BLaER1 treated with 17β-estradiol and CSF1 and Interleukin-3, amounts not matched to agents 10 nM and 100 nM (cell line): ENCODE data around the gene B3GNT7.

Experiments
- H3K27ac ChIP-seq, 11 experiments: shearing (Covaris generic); formaldehyde crosslinking; 2 replicates each; pipeline ENCODE4 v1.8.1; 2022
- H3K27me3 ChIP-seq, 11 experiments: shearing (Covaris generic); formaldehyde crosslinking; 2 replicates each; pipeline ENCODE4 v1.8.1; 2022
- H3K36me3 ChIP-seq, 11 experiments: shearing (Covaris generic); formaldehyde crosslinking; 2 replicates each; pipeline ENCODE4 v1.8.1; 2022
- H3K4me1 ChIP-seq, 10 experiments: shearing (Covaris generic); formaldehyde crosslinking; 2 replicates each; pipeline ENCODE4 v1.8.1; 2022
- H3K4me2 ChIP-seq, 11 experiments: shearing (Covaris generic); formaldehyde crosslinking; 2 replicates each; pipeline ENCODE4 v1.8.1; 2022
- H3K4me3 ChIP-seq, 10 experiments: shearing (Covaris generic); formaldehyde crosslinking; 2 replicates each; pipeline ENCODE4 v1.8.1; 2022
- H3K9ac ChIP-seq, 11 experiments: shearing (Covaris generic); formaldehyde crosslinking; 2 replicates each; pipeline ENCODE4 v1.8.1; 2022
- H3K9me3 ChIP-seq, 11 experiments: shearing (Covaris generic); formaldehyde crosslinking; replicated peaks in 1 of 11; 2 replicates each; pipeline ENCODE4 v1.8.1; 2022
- H4K20me1 ChIP-seq, 11 experiments: shearing (Covaris generic); formaldehyde crosslinking; 2 replicates each; pipeline ENCODE4 v1.8.1; 2022
- Cebpa-rat ChIP-seq, 11 experiments: shearing (Covaris generic); IDR thresholded peaks; 2 replicates each; pipeline ENCODE4 v1.8.1; 2022

Gene B3GNT7

DNA sequence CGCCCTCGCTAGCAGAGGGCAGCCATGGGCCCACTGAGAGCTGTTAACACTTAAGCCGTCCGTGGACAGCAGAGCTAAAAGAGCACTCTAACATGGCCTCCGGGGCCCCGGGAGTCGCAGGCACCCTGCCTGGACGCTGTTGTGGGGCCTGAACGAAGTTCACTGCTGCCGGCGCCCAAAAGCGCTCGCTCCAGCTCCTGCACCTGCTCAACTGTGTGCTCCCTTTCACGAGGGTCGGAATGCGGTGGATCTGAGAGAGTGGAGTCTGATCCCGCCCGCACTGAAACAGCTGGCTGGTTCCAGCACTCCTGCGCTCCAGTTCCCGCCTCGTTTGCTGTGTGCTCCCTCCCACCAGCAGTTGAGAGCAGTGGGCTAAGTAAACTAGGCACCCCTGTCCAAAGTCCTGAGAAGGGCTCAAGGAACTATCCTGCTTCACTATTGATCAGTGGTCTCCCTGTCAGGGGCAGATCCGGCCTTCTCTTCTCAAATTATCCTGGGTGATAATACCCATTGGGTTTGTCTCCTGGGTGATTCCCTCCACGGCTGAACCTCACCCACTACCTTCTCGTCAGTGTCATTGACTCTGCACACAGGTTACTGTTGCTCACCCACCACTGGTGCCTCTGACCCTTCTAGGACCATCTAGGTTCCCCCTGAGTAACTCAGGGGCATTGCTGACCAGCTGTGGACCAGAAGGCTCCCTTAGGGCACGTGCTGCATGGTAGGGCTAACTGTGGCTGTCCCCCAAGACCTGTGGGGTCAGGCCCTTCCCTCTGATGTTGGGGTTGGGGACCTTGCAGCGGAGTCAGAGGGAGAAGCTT, 23.5 kb downstream of the B3GNT7 start:
- H3K27me3 ChIP-seq: no peaks in the 10 kb centered on the region
- no peaks in the 10 kb centered on the region for H3K36me3 ChIP-seq
- H3K4me3 ChIP-seq: no peak overlapping the region
- no peak overlapping the region for H3K9ac ChIP-seq
- TF ChIP-seq Cebpa-rat (IDR thresholded peaks at IDR 0.05): no peak
- H3K27ac ChIP-seq: no peak overlapping the region
- H3K4me2 ChIP-seq: no peak overlapping the region
- peaks cover 0 to 7% (median 3%) of the 10 kb centered on the region in 10 experiments; a peak in 4 of 20 replicates for H3K4me1 ChIP-seq
- no peaks in the 10 kb centered on the region for H4K20me1 ChIP-seq
- no peaks in the 10 kb centered on the region for H3K9me3 ChIP-seq

DNA sequence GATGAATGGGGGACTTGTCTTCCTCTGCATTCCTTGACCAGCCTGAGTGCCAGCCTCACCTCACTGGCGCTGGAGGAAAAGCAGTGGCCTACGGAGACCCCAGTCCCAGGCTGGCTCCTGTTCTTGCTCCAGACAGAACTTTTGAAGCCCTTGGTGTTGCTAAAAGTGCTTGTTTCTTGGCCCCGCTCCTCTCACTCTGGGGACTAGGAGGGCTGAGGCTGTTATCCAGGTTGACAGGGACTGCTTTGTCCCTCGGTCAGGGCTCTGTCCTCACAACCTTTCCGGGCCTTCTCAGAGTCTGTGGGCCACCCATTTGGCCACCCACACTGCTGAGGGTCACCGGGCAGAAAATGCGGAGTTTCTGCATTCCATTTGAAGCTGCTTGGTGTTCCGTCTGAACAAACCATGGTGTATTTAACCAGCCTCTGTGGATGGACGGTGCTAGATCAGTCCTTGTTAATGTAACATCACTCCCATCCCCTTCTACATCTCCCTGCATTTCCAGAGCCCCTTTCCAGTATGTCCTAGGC, 25.6 kb downstream of the B3GNT7 start:
- no peaks in the 10 kb centered on the region for H3K27me3 ChIP-seq
- H3K9ac ChIP-seq: no peak overlapping the region
- H3K9me3 ChIP-seq: peaks cover 0 to 6% (median 1%) of the 10 kb centered on the region in 11 experiments; a peak in 6 of 22 replicates
- no peak overlapping the region for H3K4me3 ChIP-seq
- no peak overlapping the region for H3K27ac ChIP-seq
- TF ChIP-seq Cebpa-rat (IDR thresholded peaks at IDR 0.05): no peak
- peaks cover 0 to 7% (median 0%) of the 10 kb centered on the region in 10 experiments; a peak in 6 of 20 replicates for H3K4me1 ChIP-seq
- no peaks in the 10 kb centered on the region for H4K20me1 ChIP-seq
- H3K36me3 ChIP-seq: no peaks in the 10 kb centered on the region
- H3K4me2 ChIP-seq: no peak overlapping the region

DNA sequence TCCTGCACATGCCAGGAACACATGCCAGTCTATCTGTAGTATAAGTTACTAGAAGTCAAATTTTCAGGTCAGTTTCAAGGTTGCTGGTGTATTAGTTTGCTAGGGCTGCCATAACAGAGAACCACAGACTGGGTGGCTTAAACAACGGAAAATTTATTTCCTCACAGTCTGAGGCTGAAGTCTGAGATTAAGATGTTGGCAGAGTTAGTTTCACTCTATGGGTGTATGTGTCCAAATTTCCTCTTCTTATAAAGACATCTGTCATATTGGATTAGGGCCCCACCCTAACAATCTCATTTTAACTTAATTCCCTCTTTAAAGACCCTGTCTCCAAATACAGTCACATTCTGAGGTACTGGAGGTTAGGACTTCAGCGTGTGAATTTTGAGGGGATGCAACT, 26.5 kb downstream of the B3GNT7 start:
- Histone ChIP-seq H3K9ac (no peak overlapping the region), H3K9me3 (peaks cover 0 to 15% (median 6%) of the 10 kb centered on the region in 11 experiments; a peak in 8 of 22 replicates), H3K4me2 (no peak overlapping the region), H3K27me3 (no peaks in the 10 kb centered on the region), H3K4me3 (no peak overlapping the region), H4K20me1 (no peaks in the 10 kb centered on the region), H3K27ac (no peak overlapping the region), H3K4me1 (peaks cover 0 to 7% (median 0%) of the 10 kb centered on the region in 10 experiments; a peak in 6 of 20 replicates), H3K36me3 (no peaks in the 10 kb centered on the region)
- TF ChIP-seq Cebpa-rat (IDR thresholded peaks at IDR 0.05): no peak

DNA sequence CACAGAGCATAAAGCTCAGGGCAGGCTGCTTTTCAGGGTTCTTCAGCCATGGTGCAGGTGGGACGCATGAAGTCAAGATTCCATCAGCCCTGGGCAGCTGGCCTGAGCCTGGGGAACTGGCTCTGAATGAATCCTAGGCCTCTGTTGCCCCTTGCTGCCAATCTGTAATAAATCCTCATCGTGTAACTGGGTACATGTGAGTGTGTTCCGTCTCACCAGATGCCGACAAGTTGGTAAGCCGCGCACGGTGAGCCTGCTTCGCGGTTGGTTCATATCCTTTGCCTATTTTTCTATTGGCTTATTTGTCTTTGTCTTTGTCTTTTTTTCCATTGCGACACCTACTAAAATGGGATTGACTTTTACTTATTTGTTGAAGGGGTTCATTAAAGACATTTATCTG, 27.7 kb downstream of the B3GNT7 start:
- H3K27ac ChIP-seq: no peak overlapping the region
- peaks cover 0 to 7% (median 0%) of the 10 kb centered on the region in 10 experiments; a peak in 6 of 20 replicates for H3K4me1 ChIP-seq
- H3K4me3 ChIP-seq: no peak overlapping the region
- H4K20me1 ChIP-seq: no peaks in the 10 kb centered on the region
- no peaks in the 10 kb centered on the region for H3K27me3 ChIP-seq
- no peaks in the 10 kb centered on the region for H3K36me3 ChIP-seq
- no peak overlapping the region for H3K9ac ChIP-seq
- no peak for TF ChIP-seq Cebpa-rat (IDR thresholded peaks at IDR 0.05)
- peaks cover 0 to 27% (median 8%) of the 10 kb centered on the region in 11 experiments; a peak in 8 of 22 replicates for H3K9me3 ChIP-seq
- H3K4me2 ChIP-seq: no peak overlapping the region

DNA sequence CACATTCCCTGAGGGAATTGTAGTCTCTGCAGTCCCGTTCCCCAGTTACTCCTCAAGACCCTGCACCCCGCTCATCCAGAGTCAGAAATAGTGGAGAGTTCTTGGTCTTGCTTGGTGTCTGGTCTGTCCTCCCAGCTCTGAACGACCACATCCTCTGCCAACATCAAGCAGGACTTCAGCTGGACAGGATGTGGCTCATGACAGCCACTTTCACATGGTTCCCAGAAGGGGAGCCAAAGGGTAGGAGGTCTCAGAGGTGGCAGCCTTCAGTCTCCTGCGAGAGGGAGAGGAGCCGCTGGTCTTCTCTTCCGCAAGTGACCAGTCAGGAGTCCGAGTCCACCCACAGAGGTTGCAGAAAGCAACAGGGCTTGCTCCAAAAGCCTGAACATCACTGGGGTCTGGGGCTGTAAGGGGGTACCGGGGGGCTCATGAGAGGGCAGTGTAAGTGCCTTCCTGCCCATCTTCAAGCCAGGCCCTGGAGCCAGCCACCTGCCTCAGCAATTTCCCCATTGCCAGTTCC, 29.8 kb downstream of the B3GNT7 start:
- H4K20me1 ChIP-seq: no peaks in the 10 kb centered on the region
- H3K27ac ChIP-seq: no peak overlapping the region
- no peak for TF ChIP-seq Cebpa-rat (IDR thresholded peaks at IDR 0.05)
- H3K27me3 ChIP-seq: no peaks in the 10 kb centered on the region
- H3K4me1 ChIP-seq: peaks cover 0 to 7% (median 0%) of the 10 kb centered on the region in 10 experiments; a peak in 6 of 20 replicates
- no peak overlapping the region for H3K9ac ChIP-seq
- H3K36me3 ChIP-seq: no peaks in the 10 kb centered on the region
- H3K4me3 ChIP-seq: no peak overlapping the region
- peak overlapping the region in 5 of 11 experiments; percentile 3 to 43 (median 16); a peak in 5 of 22 replicates for H3K4me2 ChIP-seq
- peaks cover 13 to 48% (median 22%) of the 10 kb centered on the region in 11 experiments for H3K9me3 ChIP-seq

DNA sequence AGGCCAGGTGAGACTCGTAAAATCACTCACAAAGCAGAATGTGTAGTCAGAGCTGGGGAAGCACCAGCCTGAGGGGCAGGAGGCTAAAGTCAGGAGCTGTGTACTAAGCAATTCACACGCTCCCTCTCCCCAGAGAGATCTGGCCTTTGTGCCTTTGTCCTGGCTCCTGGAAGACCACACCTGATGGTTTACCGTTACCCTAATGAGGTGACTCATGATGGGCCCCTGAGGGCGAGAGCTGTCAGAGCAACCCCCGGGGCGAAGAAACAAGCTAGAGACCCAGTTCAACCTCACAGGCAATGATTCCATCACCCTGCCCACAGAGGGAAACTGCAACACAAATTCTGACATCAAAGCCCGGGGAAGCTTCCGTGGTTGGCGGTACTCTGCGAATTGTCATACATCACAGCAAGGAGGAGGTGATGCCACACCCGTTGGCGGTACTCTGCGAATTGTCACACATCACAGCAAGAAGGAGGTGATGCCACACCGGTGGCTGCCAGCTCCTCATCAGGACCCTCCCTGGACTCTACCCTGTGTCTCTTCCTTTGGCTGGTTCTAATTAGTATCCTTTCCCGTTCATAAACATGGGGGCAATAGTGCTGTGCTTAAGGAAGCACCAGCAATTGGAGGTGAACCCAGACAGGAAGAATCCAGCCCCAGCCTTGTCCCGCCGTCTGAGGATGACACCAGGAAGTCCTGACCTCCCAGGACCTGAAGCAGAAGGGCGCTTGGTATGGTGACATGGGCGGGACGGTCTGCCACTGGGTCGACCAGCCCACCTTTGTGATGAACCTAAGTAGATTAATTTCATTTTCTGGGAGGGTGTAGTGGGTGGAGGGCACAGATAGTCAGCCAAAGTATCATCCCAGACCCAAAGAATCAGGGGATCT, 30.5 kb downstream of the B3GNT7 start:
- no peak overlapping the region for H3K27ac ChIP-seq
- no peak for TF ChIP-seq Cebpa-rat (IDR thresholded peaks at IDR 0.05)
- no peaks in the 10 kb centered on the region for H3K36me3 ChIP-seq
- peaks cover 0 to 7% (median 0%) of the 10 kb centered on the region in 10 experiments; a peak in 6 of 20 replicates for H3K4me1 ChIP-seq
- no peaks in the 10 kb centered on the region for H3K27me3 ChIP-seq
- H3K4me2 ChIP-seq: no peak overlapping the region
- no peak overlapping the region for H3K9ac ChIP-seq
- no peak overlapping the region for H3K4me3 ChIP-seq
- no peaks in the 10 kb centered on the region for H4K20me1 ChIP-seq
- peaks cover 20 to 55% (median 29%) of the 10 kb centered on the region in 11 experiments for H3K9me3 ChIP-seq

DNA sequence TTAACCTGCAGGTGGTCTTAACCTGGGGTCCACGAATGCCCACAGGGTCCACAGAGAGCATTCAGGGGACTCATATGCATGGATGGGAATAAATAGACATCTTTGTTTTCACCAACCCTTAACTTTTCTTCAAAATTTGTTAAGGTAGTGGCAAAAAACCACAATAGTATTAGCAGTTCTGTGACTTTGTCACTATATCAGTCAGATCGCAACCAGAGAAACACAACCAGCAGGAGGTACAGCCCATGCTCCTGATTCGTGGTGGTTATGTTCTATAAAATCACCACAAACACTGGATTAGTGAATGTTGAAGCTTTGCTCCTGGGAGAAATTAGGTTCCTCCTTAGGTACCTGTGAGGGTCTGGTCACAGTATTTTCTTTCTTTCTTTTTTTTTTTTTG, 31.6 kb downstream of the B3GNT7 start:
- no peak overlapping the region for H3K4me2 ChIP-seq
- H3K27me3 ChIP-seq: no peaks in the 10 kb centered on the region
- peaks cover 0 to 7% (median 0%) of the 10 kb centered on the region in 10 experiments; a peak in 6 of 20 replicates for H3K4me1 ChIP-seq
- H3K9ac ChIP-seq: no peak overlapping the region
- no peaks in the 10 kb centered on the region for H3K36me3 ChIP-seq
- H4K20me1 ChIP-seq: no peaks in the 10 kb centered on the region
- no peak overlapping the region for H3K27ac ChIP-seq
- no peak overlapping the region for H3K4me3 ChIP-seq
- TF ChIP-seq Cebpa-rat (IDR thresholded peaks at IDR 0.05): no peak
- H3K9me3 ChIP-seq: peaks cover 31 to 65% (median 40%) of the 10 kb centered on the region in 11 experiments

DNA sequence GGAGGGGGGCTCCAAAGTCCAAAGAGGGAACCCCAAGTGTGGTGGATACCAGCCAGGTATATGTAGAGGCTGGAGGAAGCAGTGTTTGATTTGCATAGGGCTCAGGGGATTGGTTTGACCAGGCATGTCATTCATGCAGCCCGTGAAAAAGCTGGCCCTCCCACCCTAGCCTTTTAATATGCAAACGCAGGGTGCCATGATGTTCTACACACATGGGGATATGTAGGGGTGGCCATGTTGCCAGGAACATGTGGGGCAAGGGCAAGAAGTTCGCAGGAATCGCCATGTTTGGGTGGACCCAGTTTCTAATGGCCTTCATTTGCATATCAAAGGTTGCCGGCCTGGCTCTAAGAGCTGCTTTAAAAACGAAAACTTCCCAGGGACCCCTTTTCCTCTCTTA, 33.6 kb downstream of the B3GNT7 start:
- no peaks in the 10 kb centered on the region for H4K20me1 ChIP-seq
- no peak overlapping the region for H3K4me2 ChIP-seq
- H3K9me3 ChIP-seq: peaks cover 36 to 71% (median 45%) of the 10 kb centered on the region in 11 experiments
- H3K9ac ChIP-seq: no peak overlapping the region
- TF ChIP-seq Cebpa-rat (IDR thresholded peaks at IDR 0.05): no peak
- no peak overlapping the region for H3K27ac ChIP-seq
- no peak overlapping the region for H3K4me3 ChIP-seq
- H3K27me3 ChIP-seq: no peaks in the 10 kb centered on the region
- H3K36me3 ChIP-seq: no peaks in the 10 kb centered on the region
- peaks cover 0 to 7% (median 0%) of the 10 kb centered on the region in 10 experiments; a peak in 6 of 20 replicates for H3K4me1 ChIP-seq
